Middle frontal gyrus (tissue), 1 donor: Measurements from ENCODE around the gene SMIM33.
A peak's percentile ranks its signal among the peaks of the same experiment; 100 is the strongest.
"Not testable (repeated sequence)": the region's sequence is repeated elsewhere in the genome, so short reads cannot be mapped to it uniquely, and the experiment has no call there.

ENCODE experiments used
- DNase-seq: peaks from one replicate; pipeline ENCODE4 v3.0.0-alpha.2; 2015; ENCODE audit warnings: low spot score; ENCODE audit errors: extremely low spot score

The SMIM33 gene

DNA sequence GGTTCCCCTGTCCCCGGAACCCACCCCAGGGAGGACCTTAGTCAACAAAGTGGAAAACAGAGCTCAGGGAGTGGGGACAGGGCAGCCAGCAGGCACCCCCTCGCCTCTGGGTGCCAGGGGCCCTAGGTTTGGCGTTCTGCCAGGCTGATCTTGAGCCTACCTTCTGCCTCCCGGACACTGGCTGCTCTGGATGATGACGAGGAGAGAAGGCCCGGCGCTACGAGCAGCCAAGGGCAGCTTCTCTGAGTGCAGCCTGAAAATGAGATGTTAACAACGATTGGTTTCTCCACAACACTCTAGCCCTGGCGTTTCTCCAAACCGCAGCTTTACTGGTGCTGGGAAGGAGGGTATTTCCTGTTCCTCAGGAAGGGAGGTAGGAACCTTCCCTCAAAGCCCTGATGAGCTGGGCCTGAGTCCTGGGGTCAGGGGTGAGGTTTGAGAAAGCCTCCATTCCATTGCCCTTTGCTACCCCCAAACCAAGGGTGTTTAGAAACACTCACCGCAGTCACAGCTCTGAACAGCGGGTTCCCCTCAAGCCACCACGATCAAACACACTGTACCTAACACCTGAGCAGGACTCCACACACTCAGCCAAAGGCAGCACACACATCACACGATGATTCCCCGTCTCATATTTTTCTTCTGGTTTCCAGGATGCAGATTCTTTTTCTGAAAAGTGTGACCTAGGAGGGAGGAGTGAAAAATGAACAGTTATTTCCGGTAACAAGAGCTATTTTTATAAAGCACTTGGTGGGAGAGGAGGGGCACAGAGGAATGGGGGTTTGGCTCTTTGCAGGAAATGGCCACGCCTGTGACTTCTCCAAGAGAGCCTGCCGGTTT lies 11.5 kb downstream of the SMIM33 start, which contains the start of gene STING1:
Gene STING1, minus strand, starts transcription at position 709 of the 840 bp plus-strand sequence. CDS start 1,054 bp downstream, outside the sequence.
- no peak for DNase-seq

DNA sequence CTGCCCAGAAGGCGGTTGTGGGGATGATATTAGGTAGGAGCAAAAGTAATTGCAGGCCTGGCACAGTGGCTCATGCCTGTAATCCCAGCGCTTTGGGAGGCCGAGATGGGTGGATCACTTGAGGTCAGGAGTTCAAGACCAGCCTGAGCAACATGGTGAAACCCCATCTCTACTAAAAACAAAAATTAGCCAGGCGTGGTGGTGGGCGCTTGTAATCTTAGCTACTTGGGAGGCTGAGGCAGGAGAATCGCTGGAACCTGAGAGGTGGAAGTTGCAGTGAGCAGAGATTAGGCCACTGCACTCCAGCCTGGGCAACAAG lies 12.0 kb downstream of the SMIM33 start:
- DNase-seq, result not testable (repeated sequence)

DNA sequence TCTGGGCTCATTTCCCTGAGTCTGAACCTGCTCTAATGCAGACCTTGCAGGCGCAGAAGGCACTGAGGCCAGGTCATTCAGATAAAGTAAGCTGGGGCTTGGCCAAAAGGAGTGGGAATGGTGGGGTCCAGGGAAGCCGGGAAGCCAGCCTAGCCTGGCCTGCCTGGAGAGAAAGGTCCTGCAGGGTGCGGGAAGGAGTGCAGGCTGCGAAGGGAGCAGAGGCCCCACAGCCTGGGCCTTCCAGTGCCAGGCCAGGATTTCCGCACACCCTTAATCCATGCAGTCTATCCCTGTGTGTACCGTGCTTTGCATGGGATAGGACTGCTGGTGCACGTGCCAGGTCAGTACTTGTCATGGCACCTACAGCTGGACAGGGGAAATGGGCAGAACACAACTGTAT lies 15.4 kb downstream of the SMIM33 start:
- DNase-seq, result no peak

DNA sequence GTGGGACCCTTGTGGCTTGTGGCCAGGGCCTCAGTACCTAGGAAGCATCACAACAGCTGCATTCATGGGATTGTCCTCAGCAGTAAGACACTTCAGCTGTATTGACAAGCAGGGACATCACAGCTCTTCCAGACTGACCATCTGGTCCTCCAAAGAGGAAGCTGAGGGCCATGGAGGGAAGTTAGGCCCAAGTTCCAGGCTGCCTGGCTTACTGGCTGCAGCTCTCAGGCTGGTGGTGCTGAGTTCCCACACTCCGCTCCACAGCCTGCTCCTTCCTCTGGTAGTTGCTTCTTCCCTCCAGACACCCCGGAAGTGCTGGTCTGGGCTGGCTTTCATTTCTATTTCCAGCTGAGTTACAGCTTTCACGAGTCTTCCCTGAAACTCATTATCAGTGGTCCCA lies 17.5 kb downstream of the SMIM33 start:
- DNase-seq, result no peak

DNA sequence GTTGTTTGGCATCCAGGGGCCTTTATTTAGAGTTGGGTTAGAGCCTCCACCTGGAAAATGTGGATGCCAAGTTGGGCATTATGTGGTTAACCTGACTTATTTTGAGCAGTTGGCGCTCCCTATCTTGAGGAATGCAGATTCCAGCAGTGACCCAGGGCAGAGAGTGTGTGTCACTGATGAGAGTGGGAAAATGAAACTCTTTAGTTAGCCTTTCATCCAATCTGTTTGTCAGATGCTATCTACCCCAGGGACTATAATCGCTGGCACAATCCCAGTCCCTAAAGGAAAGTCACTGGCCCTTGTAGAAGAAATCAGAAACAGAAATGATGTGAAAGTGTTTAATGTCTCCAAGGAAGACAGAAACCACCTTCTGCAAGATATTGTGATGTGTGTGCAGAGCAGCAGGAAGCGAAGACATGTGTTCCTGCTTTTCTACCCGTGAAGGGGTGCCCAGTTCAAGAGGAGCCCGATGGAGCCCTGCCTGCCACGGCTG lies 21.9 kb downstream of the SMIM33 start:
- DNase-seq, result no peak

DNA sequence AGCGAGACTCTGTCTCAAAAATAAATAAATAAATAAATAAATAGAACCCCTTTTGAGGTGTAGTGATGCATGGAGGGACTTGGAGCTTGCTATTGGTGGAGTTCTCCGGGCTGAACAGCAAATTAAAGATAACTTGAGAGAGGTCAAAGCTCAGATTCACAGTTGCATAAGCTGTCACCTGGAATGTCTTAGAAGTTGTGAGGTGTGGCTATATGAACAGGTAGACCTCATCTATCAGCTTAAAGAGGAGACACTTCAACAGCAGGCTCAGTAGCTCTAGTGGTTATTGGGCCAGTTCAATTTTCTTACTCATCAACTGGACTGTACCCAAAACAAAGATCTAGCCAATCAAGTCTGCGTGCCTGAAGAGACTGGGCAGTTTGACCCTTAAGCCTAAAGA lies 23.5 kb downstream of the SMIM33 start:
- no peak for DNase-seq

DNA sequence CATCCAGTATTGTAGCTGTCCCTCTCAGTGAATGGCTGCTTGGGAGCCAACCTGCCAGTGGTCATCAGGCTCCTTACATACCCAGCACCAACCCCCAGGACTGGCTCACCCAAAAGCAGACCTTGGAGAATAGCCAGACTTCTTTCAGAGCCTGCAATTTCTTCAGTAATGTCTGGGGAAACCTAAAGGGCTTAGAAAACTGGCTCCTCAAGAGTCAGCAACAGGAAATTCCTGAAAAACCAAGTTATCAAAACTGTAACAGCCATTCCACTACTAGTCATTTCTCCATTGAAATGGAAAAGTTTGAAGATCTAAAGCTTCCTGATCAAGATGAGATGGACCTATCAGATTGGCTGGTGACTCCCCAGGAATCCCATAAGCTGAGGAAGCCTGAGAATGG lies 24.0 kb downstream of the SMIM33 start:
- DNase-seq, result no peak

DNA sequence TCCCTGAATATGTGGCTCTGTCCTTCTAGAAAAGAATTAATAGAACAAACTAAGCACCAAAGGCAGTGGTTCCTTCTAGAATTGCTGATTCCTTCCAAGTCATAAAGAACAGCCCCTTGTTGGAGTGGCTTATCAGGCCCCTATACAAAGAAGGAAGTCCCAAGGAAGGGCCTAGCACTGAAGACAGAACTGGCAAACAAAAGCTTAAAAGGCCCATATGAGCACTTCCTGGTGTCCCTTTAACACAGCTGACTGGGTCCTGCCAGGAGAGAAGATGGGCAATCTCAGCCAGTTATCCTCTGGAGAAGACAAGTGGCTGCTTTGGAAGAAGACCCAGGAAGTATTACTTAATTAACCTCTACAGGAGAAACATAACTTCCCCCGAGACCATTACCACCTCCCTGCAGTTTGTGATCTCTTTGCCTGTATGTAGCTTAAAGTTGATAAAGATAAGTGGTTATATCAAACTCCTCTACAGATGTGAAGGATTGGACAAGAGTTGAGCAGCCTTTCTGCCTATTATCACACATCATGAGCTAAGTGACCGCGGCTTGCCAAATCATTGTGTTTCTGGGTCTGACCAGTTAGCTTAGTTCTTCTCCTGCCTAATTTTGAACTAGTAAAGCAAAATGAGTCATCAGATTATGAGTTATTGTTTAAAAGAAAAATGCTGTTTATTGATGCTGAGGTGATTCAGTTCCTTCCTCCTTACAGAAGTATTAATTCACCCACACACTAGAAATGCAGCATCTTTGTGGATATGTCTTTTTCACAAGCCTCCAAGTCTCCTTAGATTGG lies 25.0 kb downstream of the SMIM33 start:
- no peak for DNase-seq

DNA sequence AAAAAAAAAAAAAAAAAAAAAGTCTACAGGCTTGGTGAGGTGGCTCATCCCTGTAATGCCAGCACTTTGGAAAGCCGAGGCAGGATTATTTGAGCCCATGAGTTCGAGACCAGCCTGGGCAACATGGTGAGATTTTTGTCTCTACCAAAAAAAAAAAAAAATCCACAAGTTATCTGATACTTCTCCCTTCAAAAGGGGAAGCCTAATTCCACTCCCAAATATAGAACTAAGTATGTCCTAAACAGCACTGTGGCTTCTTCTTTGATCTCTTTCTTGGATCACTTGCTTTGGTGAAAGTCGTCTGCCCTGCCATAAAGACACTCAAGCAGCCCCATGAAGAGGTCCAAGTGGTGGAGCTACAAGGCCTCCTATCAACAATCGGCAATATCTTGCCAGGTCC lies 30.6 kb downstream of the SMIM33 start:
- no peak for DNase-seq

DNA sequence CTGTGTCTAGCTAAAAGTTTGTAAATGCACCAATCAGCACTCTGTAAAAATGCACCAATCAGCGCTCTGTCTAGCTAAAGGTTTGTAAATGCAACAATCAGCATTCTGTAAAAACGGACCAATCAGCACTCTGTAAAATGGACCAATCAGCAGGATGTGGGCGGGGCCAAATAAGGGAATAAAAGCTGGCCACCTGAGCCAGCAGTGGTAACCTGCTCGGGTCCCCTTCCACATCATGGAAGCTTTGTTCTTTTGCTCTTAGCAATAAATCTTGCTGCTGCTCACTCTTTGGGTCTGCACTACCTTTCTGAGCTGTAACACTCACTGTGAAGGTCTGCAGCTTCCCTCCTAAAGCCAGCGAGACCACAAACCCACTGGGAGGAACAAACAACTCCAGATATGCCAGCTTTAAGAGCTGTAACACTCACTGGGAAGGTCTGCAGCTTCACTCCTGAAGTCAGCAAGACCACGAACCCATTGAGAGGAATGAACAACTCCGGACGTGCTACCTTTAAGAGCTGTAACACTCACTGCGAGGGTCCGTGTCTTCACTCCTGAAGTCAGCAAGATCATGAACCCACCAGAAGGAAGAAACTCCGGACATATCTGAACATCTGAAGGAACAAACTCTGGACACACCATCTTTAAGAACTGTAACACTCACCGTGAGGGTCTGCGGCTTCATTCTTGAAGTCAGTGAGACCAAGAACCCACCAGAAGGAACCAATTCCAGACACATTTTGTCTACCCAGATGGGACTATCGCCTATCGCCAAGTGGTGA lies 32.4 kb downstream of the SMIM33 start:
- not testable (repeated sequence) for DNase-seq

DNA sequence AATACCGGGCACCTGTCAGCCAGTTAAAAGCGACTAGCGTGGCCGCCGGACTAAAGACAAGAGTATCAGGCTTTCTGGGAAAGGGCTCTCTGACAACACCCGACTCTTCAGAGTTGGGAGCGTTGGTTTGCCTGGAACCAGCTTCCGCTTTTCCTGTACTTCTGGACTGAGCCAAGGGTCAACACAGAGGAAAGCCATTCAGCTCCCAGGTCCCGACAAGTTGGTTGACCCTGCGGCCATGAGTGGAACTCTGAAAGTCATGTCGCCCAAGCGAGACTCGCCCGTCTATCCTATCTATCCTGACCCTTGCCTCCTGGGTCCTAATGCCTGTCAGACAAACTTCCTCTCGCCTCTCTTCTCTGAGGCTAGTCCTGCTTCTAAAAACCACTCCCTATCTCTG lies 33.1 kb downstream of the SMIM33 start:
- DNase-seq, result not testable (repeated sequence)

DNA sequence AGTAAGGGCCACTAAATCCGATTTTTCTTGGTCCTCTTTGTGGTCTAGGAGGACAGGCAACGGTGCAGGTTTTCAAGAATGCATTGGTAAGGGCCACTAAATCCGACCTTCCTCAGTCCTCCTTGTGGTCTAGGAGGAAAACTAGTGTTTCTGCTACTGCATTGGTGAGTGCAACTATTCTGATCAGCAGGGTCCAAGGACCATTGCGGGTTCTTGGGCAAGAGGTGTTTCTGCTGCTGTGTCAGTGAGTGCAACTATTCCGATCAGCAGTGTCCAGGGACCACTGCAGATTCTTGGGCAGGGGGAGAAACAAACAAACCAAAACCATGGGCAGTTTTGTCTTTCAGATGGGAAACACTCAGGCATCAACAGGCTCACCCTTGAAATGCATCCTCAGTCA lies 33.9 kb downstream of the SMIM33 start:
- DNase-seq, result not testable (repeated sequence)

DNA sequence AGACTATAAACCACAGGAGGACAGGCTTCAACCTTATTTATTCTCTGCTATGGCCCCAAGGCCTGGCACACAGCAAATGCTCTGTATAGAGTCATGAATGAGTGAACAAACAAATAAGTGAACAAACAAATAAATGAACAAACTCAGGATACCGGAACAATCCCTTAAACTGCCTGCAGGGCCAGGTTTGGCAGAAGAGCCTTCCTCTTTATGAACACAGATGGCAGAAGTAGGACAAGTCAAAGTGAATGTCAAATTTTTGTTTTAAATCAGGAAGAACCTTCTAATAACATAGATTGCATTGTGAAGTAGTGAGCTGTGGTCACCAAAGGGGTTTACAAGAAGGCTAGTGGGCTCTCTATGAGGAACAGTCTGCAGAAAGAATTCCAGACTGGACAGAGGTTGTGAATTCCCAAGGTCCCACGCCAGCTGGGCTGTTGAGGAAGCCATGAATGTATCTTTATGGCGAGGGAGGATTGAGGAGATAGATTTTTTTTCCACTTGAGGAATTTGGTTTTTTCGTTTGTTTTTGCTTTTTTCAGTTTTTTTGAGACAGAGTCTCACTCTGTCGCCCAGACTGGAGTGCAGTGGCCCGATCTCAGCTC lies 42.1 kb downstream of the SMIM33 start:
- no peak for DNase-seq

DNA sequence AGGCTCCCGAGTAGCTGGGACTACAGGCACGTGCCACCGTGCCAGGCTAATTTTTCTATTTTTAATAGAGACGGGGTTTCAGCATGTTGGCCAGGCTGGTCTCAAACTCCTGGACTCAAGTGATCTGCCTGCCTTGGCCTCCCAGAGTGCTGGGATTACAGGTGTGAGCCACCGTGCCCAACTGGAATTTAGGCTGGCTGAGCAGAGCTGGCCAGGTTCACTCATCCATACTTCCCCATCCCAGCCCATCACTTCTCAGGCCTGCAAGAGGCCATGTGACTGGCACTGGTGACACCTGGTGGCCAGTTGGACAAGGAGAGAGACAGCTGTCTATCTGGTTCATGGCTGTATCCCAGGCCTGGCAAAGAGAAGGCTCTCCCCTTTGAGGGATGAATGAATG lies 42.6 kb downstream of the SMIM33 start:
- not testable (repeated sequence) for DNase-seq

DNA sequence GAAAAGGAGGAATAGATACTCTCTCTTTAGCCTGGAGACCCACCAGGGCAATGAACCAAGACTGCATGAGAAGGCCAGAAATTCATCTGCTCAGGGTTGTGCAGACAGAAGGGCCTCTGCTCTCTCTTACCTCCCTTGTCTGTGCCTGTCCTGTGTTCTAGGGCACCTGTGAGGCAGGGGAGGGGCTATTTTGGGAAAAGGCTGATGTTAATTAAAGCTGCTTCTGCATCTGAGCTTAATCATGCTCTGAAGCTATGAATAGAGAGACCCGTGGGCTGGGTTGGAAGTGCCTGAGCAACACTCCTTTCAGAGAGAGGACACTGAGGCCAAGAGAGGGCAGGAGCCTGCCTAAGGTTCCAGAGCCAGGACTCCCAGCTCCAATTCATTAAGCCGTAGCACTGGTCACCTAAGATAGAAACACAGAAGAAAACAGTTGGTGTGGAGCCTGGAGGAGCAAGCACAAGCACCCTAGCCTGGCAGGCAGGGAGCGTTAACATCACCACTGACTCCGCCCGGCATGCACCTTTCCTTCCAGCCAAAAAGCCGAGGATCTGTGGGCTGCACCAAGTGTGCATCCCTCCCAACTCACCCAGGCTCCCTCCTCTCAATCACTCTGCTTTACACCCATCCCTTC lies 43.2 kb downstream of the SMIM33 start:
- no peak for DNase-seq

DNA sequence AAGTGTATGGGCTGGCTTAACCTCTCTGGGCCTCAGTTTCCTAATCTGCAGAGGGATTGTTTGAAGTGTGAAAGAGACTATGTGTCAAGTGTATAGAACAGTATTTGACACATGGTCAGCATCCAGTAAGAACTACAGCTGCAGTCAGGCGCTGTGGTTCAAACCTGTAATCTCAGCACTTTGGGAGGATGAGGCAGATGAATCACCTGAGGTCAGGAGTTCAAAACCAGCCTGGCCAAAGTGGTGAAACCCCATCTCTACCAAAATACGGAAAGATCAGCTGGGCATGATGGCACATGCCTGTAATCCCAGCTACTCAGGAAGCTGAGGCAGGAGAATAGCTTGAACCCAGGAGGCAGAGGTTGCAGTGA lies 43.7 kb downstream of the SMIM33 start:
- no peak for DNase-seq

DNA sequence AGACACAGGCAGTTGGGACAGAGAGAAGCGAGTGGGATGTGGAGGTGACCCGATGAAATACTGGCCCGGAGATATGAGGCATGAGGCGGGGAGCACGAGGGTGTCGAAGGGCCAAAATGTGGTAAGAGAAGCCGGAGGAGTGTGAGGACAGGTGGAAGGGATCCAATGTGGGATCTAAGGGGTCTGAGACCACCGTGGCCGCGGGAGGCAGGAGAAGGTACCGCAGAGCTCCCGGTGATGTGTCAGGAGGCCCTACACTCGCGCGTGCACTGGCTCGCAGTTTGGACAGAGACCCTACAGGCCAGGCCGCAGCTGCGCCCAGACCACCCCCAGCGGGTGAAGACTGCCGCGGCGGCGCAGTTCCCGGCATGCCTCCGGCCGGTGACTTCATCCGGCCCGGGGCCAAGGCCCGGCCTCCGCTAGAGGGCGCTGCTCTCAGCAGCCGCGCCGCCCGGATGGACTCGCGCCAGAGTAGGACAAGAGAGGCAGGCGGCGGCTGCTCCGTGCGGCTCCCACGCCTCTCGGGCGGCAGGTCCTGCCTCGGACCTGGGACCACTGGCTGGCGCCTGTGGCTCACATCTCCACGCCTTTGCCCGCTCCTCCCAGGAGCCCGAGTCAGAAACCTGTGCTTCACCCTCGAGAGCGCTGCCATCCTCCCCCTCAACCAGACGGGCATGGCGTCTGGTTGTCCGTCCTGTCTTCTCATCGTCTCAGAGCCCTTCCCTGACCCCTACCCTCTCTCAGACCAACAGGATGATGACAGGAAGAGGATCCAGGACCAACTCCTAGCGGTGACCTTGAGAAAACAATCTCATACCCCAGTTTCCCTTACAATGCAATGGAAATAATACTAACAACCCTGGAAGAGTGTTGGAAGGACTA lies 47.1 kb downstream of the SMIM33 start:
- DNase-seq, result peak; percentile 81
